Activated CD8-positive, alpha-beta T cell treated with anti-CD3 and anti-CD28 coated beads for 36 hours (primary cell): ENCODE results near the gene DDX54. TPM values are rescaled to one million over a fixed set of nuclear protein-coding genes. Genes with fewer than 3 reads are reported as not detected.

Experiments
- ATAC-seq: fragments of 200-7000 bp; cut with Tn5 transposase; one replicate; pipeline ENCODE4 v1.10.0; 2021; ENCODE audit warnings: mild to moderate bottlenecking, moderate library complexity
- CTCF ChIA-PET: fragments of 350-600 bp; sonication (Branson Sonifier 250); formaldehyde crosslinking; loops from one replicate; lab custom pipeline; 2021; ENCODE audit warnings: antibody characterized with exemption; lab: Charles Lee
- POLR2A ChIA-PET: fragments of 350-600 bp; sonication (Branson Sonifier 250); formaldehyde crosslinking; loops from one replicate; lab custom pipeline; 2021; ENCODE audit warnings: antibody characterized with exemption; lab: Charles Lee
- DNase-seq: peaks from one replicate; pipeline ENCODE4 v3.0.0-alpha.2; 2020
- H3K27ac Mint-ChIP-seq: one replicate; pipeline ENCODE4 v1.8.0; 2021; ENCODE audit warnings: mild to moderate bottlenecking, mixed read lengths
- H3K27me3 Mint-ChIP-seq: one replicate; pipeline ENCODE4 v1.8.0; 2021; ENCODE audit warnings: mixed read lengths
- H3K36me3 Mint-ChIP-seq: one replicate; pipeline ENCODE4 v1.8.0; 2021; ENCODE audit warnings: low read depth, mixed read lengths
- H3K4me1 Mint-ChIP-seq: one replicate; pipeline ENCODE4 v1.8.0; 2021; ENCODE audit warnings: low read depth, mixed read lengths
- H3K4me3 Mint-ChIP-seq: one replicate; pipeline ENCODE4 v1.8.0; 2021; ENCODE audit warnings: mild to moderate bottlenecking, moderate library complexity, mixed read lengths
- H3K9me3 Mint-ChIP-seq: one replicate; pipeline ENCODE4 v1.8.0; 2021; ENCODE audit warnings: mixed read lengths
- CTCF ChIP-seq: fragments of 200-600 bp; IDR thresholded peaks from one replicate; pipeline ENCODE4 v1.8.0; 2022; ENCODE audit warnings: antibody characterized with exemption, mild to moderate bottlenecking
- intact Hi-C: fragments of 100-400 bp; cut with micrococcal nuclease; formaldehyde crosslinking; loops from one replicate; pipeline ENCODE4 v1.10.0; 2022
- total RNA-seq, 2 experiments: library from RNA; stranded (reverse); gene quantifications; one replicate each; pipeline ENCODE4 v1.2.3, GENCODE V29; 2021

DDX54 gene
- total RNA-seq, 2 experiments from 2014 or later = 112 to 133 TPM

GRCh38 chr12:113194971-113195391, 9.7 kb upstream of the DDX54 start:
- no peak for TF ChIP-seq CTCF
- Mint-ChIP-seq H3K27me3 (no peaks in the 10 kb centered on the region), H3K36me3 (peaks cover 9% of the 10 kb centered on the region), H3K9me3 (no peaks in the 10 kb centered on the region), H3K4me3 (no peak overlapping the region), H3K27ac (no peak overlapping the region), H3K4me1 (no peaks in the 10 kb centered on the region)
- ChIA-PET CTCF (interaction anchor here (1.4 to 3.7 kb wide), 4 partner anchors 9 to 38 kb away, joined by 3 to 15 read pairs (median 4); partner anchors contain the start of genes DDX54 and RITA1), POLR2A (interaction anchor here (1.3 to 3.1 kb wide), 2 partner anchors 9 to 19 kb away, joined by 3 to 17 read pairs; partner anchors contain the start of genes DDX54 and RITA1)
- ATAC-seq = no peak
- DNase-seq = no peak
- intact Hi-C loops = loop anchor here (5.0 to 10.0 kb wide), 2 partner anchors 37 to 220 kb away; no protein-coding TSS in a partner anchor

GRCh38 chr12:113191227-113191626, 5.9 kb upstream of the DDX54 start:
- TF ChIP-seq CTCF = no peak
- POLR2A ChIA-PET = interaction anchor here (0.7 kb wide), 1 partner anchor 28 kb away, joined by 3 read pairs; no protein-coding TSS in a partner anchor
- H3K4me3 Mint-ChIP-seq = no peak overlapping the region
- no peaks in the 10 kb centered on the region for H3K27me3 Mint-ChIP-seq
- ATAC-seq (no peak), DNase-seq (no peak)
- H3K9me3 Mint-ChIP-seq = no peaks in the 10 kb centered on the region
- H3K27ac Mint-ChIP-seq = no peak overlapping the region
- H3K4me1 Mint-ChIP-seq = peaks cover 19% of the 10 kb centered on the region
- CTCF ChIA-PET = interaction anchor here (0.6 to 1.5 kb wide), 2 partner anchors 17 to 60 kb away, joined by 3 read pairs; no protein-coding TSS in a partner anchor
- peaks cover 23% of the 10 kb centered on the region for H3K36me3 Mint-ChIP-seq
- intact Hi-C loops = loop anchor here (10.0 kb wide), 1 partner anchor 224 kb away; no protein-coding TSS in a partner anchor

- no peak overlapping the region for H3K27ac Mint-ChIP-seq
- H3K4me3 Mint-ChIP-seq = no peak overlapping the region
- ATAC-seq (no peak), DNase-seq (no peak)
- intact Hi-C loops = loop anchor here (10.0 kb wide), 1 partner anchor 224 kb away; no protein-coding TSS in a partner anchor
- H3K4me1 Mint-ChIP-seq = peaks cover 22% of the 10 kb centered on the region
- H3K27me3 Mint-ChIP-seq = no peaks in the 10 kb centered on the region
- no peaks in the 10 kb centered on the region for H3K9me3 Mint-ChIP-seq
- CTCF ChIA-PET = interaction anchor here (0.6 to 1.5 kb wide), 2 partner anchors 16 to 60 kb away, joined by 3 read pairs; no protein-coding TSS in a partner anchor
- POLR2A ChIA-PET = interaction anchor here (0.6 to 0.7 kb wide), 2 partner anchors 21 to 28 kb away, joined by 3 read pairs; no protein-coding TSS in a partner anchor
- peaks cover 25% of the 10 kb centered on the region for H3K36me3 Mint-ChIP-seq
- TF ChIP-seq CTCF = no peak
These were observed 5.5 kb upstream of the DDX54 start for GRCh38 chr12:113190761-113191160.

- Mint-ChIP-seq H3K4me1 (peaks cover 22% of the 10 kb centered on the region), H3K4me3 (no peak overlapping the region), H3K27ac (peak overlapping the region; percentile 52), H3K9me3 (no peaks in the 10 kb centered on the region), H3K27me3 (no peaks in the 10 kb centered on the region), H3K36me3 (peaks cover 25% of the 10 kb centered on the region)
- no peak for DNase-seq
- intact Hi-C loops = no loop called here
- ChIA-PET CTCF (no interaction called here), POLR2A (interaction anchor here (0.6 to 1.0 kb wide), 2 partner anchors 10 to 1499 kb away, joined by 3 to 4 read pairs; no protein-coding TSS in a partner anchor)
- no peak for TF ChIP-seq CTCF
- no peak for ATAC-seq
These were observed 4.1 kb upstream of the DDX54 start for GRCh38 chr12:113189361-113189760.
